HG03159 (cell line): ENCODE measurements around the gene FKBP5.
"Not testable (repeated sequence)": the region's sequence is repeated elsewhere in the genome, so short reads cannot be mapped to it uniquely, and the experiment has no call there.

ENCODE experiments used
- ATAC-seq: cut with Tn5 transposase; IDR thresholded peaks from one replicate; pipeline ENCODE4 v1.9.1; 2021; ENCODE audit warnings: mild to moderate bottlenecking, moderate library complexity; ENCODE audit not compliant: unreplicated experiment

The FKBP5 gene

GRCh38 chr6:35688605-35689322 lies at the start of gene FKBP5:
TSS of gene FKBP5 (minus strand) at chr6:35688915. CDS start at chr6:35642824, 46,091 bp downstream.
- ATAC-seq, result peak; percentile 79

- ATAC-seq, result no peak
Observed at GRCh38 chr6:35737413-35738211, 48.9 kb upstream of the FKBP5 start.

- no peak for ATAC-seq
Observed at GRCh38 chr6:35736982-35737412, 48.3 kb upstream of the FKBP5 start, which contains the start of gene ARMC12. TSS of gene ARMC12 (plus strand) at chr6:35737032. CDS start at chr6:35737109, 77 bp downstream.

GRCh38 chr6:35736253-35736894 lies 47.7 kb upstream of the FKBP5 start:
- ATAC-seq, result no peak

GRCh38 chr6:35735452-35735851 lies 46.7 kb upstream of the FKBP5 start:
- ATAC-seq, result no peak

- not testable (repeated sequence) for ATAC-seq
Observed at GRCh38 chr6:35734319-35734718, 45.6 kb upstream of the FKBP5 start.

GRCh38 chr6:35733633-35734032 lies 44.9 kb upstream of the FKBP5 start:
- no peak for ATAC-seq

- peak; percentile 43 for ATAC-seq
Observed at GRCh38 chr6:35731736-35732532, 43.2 kb upstream of the FKBP5 start.

GRCh38 chr6:35731414-35731735 lies 42.7 kb upstream of the FKBP5 start:
- peak; percentile 51 for ATAC-seq

- no peak for ATAC-seq
Observed at GRCh38 chr6:35730745-35731413, 42.2 kb upstream of the FKBP5 start.

- ATAC-seq, result no peak
Observed at GRCh38 chr6:35729722-35730121, 41.0 kb upstream of the FKBP5 start.

GRCh38 chr6:35728683-35729678 lies 40.3 kb upstream of the FKBP5 start:
- no peak for ATAC-seq

- ATAC-seq, result peak; percentile 45
Observed at GRCh38 chr6:35727935-35728682, 39.4 kb upstream of the FKBP5 start.

- ATAC-seq, result peak; percentile 4
Observed at GRCh38 chr6:35727231-35727934, 38.7 kb upstream of the FKBP5 start.

GRCh38 chr6:35725721-35726438 lies 37.2 kb upstream of the FKBP5 start:
- ATAC-seq, result no peak

GRCh38 chr6:35725081-35725708 lies 36.5 kb upstream of the FKBP5 start:
- ATAC-seq, result no peak

- no peak for ATAC-seq
Observed at GRCh38 chr6:35724471-35724870, 35.8 kb upstream of the FKBP5 start.
